HG03039 (cell line): ENCODE measurements around the gene SLC35E2B.
"Not testable (repeated sequence)": the region's sequence is repeated elsewhere in the genome, so short reads cannot be mapped to it uniquely, and the experiment has no call there.

Experiments
- ATAC-seq: cut with Tn5 transposase; IDR thresholded peaks from one replicate; pipeline ENCODE4 v1.9.1; 2021; ENCODE audit warnings: mild to moderate bottlenecking, moderate library complexity; ENCODE audit not compliant: unreplicated experiment

SLC35E2B gene

GRCh38 chr1:1692714-1693647 lies at the start of gene SLC35E2B:
TSS of gene SLC35E2B (minus strand) at chr1:1692795. CDS start at chr1:1676699, 16,096 bp downstream.
- ATAC-seq, result peak; percentile 74

- not testable (repeated sequence) for ATAC-seq
These were observed 48.4 kb upstream of the SLC35E2B start for GRCh38 chr1:1741013-1741412.

- not testable (repeated sequence) for ATAC-seq
These were observed 46.3 kb upstream of the SLC35E2B start for GRCh38 chr1:1738799-1739337.

GRCh38 chr1:1737675-1738590 lies 45.3 kb upstream of the SLC35E2B start:
- not testable (repeated sequence) for ATAC-seq

GRCh38 chr1:1732381-1732780 lies 39.8 kb upstream of the SLC35E2B start:
- no peak for ATAC-seq

- no peak for ATAC-seq
These were observed 38.3 kb upstream of the SLC35E2B start for GRCh38 chr1:1730870-1731269.

- not testable (repeated sequence) for ATAC-seq
These were observed 37.6 kb upstream of the SLC35E2B start for GRCh38 chr1:1730230-1730629.

- ATAC-seq, result not testable (repeated sequence)
These were observed 36.7 kb upstream of the SLC35E2B start for GRCh38 chr1:1729116-1729816.

GRCh38 chr1:1728308-1729005 lies 35.9 kb upstream of the SLC35E2B start:
- not testable (repeated sequence) for ATAC-seq

- not testable (repeated sequence) for ATAC-seq
These were observed 34.6 kb upstream of the SLC35E2B start for GRCh38 chr1:1727131-1727651.

GRCh38 chr1:1726088-1726487 lies 33.5 kb upstream of the SLC35E2B start:
- not testable (repeated sequence) for ATAC-seq

- peak; percentile 89 for ATAC-seq
These were observed 31.7 kb upstream of the SLC35E2B start, which contains the start of gene CDK11A for GRCh38 chr1:1724035-1724864. TSS of gene CDK11A (minus strand) at chr1:1724357. CDS start at chr1:1722818, 1,539 bp downstream.

GRCh38 chr1:1721201-1721600 lies 28.6 kb upstream of the SLC35E2B start:
- no peak for ATAC-seq

- ATAC-seq, result not testable (repeated sequence)
These were observed 22.7 kb upstream of the SLC35E2B start for GRCh38 chr1:1715109-1715883.

GRCh38 chr1:1707897-1708296 lies 15.3 kb upstream of the SLC35E2B start:
- ATAC-seq, result not testable (repeated sequence)

GRCh38 chr1:1707241-1707640 lies 14.6 kb upstream of the SLC35E2B start:
- not testable (repeated sequence) for ATAC-seq

- not testable (repeated sequence) for ATAC-seq
These were observed 13.0 kb upstream of the SLC35E2B start for GRCh38 chr1:1705623-1706022.
